Mesenteric fat pad (tissue), 1 donor: ENCODE measurements around the gene ABCD2. TPM values are rescaled to one million over a fixed set of nuclear protein-coding genes. Genes with fewer than 3 reads are reported as not detected.
"Not testable (repeated sequence)": the region's sequence is repeated elsewhere in the genome, so short reads cannot be mapped to it uniquely, and the experiment has no call there.

Experiments used
- DNase-seq: peaks from one replicate; pipeline ENCODE4 v3.0.0-alpha.2; 2020; ENCODE audit warnings: low spot score
- total RNA-seq: library from RNA; stranded (reverse); fragmentation: NEBNext Ultra II Directional; extraction: Animal tissue kit (Norgen Biotek cat#: 25700); gene quantifications from one replicate; pipeline ENCODE4 v1.2.1, GENCODE V29; 2021
- donor health status: DM: yes; HTN: yes; CAD: no.

The ABCD2 gene
- total RNA-seq, 1 donor from 2014 or later, result 26.0 TPM

- DNase-seq, result no peak
These were observed 6.1 kb downstream of the ABCD2 start for GRCh38 chr12:39613525-39613924.

GRCh38 chr12:39612250-39612649 lies 7.4 kb downstream of the ABCD2 start:
- no peak for DNase-seq

- DNase-seq, result no peak
These were observed 7.8 kb downstream of the ABCD2 start for GRCh38 chr12:39611818-39612217.

DNA sequence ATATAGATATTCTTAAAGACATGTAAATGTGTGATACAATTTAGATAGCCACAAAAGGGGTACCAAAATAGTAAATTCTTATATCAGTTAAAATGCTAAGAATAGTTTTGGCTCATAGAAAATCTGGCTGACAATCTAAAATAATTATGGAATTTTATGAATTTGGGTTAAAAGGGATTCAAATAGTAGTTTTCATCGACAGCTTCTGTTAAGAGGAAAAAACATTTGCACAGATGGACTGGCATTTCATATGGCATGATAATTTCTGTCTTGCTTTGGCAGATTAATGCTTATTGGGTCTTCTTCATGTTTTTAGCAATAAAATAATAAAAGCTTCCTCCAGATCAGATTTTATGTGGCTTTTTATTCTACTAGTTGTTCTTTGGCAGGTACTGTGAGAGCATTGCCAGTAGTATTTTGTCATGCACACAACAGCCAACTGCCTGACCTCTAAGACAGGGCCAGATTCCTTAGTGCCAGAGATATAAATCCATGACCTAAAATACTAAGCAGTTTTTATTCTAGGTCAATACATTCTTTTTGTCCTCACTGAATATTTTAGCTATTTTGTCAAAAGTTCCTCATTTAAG lies 9.1 kb downstream of the ABCD2 start:
- DNase-seq, result no peak

DNA sequence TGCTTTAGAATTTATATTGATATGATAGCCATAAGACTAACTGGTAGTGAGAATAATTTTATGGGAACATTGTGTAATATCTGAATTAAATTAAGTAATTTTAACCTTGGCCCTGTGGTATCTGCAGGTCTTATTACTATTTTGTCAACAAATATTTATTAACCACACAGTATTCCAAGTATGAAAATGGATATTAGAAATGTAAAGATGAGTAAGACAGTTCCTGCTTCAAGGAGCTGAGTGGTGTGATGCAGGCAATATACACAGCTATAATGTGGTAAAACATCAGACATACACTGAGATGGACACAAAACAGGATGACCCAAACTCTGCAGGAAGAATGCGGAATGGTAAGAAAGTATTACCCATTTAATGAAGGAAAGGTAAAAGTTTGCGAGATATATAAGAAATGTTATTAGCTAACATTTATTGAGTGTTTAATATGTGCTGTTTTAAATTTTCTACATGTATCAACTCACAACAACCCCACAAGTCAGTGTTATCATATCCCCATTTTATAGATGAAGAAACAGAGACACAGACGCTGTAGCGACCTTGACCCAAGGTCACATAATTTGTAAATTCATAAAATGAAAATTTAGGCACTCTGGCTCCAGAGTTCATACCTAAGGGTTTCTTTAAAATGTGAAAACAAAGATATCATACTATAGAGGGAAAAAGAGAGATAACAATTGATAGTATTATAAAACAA lies 12.7 kb downstream of the ABCD2 start:
- DNase-seq, result no peak

DNA sequence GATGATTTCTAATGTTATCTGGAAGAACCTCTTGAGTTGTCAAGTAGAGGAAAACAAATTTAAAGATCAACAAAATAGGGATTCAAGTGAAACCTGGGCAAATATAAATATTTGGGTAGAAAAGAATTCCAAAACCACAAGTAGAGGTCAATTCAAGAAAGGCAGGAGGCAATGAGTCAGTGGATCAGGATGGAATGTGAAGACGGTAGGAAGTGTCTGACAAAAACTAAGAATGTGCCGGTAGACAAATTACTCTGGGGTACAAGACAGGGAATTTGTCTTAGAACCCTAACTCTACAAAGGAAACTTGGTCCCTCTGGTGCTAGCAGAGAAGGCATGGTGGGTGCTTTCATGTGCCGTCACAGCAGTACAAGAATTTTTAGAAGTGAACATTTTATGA lies 13.6 kb downstream of the ABCD2 start:
- no peak for DNase-seq

DNA sequence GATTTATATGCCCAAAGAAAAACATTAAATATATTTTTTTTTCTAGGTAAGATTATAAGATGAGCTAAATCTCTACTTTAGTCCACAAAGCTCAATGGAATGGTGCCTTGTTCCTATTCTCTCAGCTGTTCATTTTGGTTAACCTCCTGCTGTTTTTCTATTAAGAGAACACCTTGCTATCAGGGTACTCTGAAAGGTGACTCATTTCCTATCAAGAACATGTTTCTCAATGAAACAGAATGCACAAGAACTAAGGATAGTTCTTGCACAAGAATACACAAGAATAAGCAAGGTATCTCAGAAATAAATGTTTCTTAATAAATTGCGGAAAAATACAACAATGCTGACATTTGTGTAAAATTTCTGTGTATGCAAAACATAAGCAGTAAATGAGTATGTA lies 14.1 kb downstream of the ABCD2 start:
- no peak for DNase-seq

DNA sequence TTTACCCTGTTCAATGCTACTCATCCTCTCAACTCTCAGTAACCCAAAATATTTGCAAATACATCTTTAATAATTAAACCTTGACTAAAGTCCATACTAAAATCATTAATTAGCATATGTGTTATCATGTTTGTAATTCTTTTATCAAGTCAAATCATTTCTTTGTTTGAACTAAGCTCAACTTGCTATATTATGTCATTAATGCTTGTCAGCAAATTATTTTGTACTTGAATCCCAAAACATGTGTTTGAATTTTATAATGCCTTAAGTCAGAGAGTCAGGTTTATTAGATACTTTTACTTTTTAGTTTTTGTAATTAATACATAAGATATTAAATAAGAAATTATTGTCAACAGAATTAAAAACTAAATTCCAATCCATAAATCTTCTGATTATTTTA lies 16.5 kb downstream of the ABCD2 start:
- no peak for DNase-seq

- not testable (repeated sequence) for DNase-seq
These were observed 17.7 kb downstream of the ABCD2 start for GRCh38 chr12:39601951-39602350.

- DNase-seq, result no peak
These were observed 23.7 kb downstream of the ABCD2 start for GRCh38 chr12:39595928-39596327.

- no peak for DNase-seq
These were observed 27.3 kb downstream of the ABCD2 start for GRCh38 chr12:39592295-39592694.

- no peak for DNase-seq
These were observed 31.3 kb downstream of the ABCD2 start for GRCh38 chr12:39588348-39588747.

- no peak for DNase-seq
These were observed 32.4 kb downstream of the ABCD2 start for GRCh38 chr12:39587225-39587624.

- no peak for DNase-seq
These were observed 32.8 kb downstream of the ABCD2 start for GRCh38 chr12:39586816-39587215.

DNA sequence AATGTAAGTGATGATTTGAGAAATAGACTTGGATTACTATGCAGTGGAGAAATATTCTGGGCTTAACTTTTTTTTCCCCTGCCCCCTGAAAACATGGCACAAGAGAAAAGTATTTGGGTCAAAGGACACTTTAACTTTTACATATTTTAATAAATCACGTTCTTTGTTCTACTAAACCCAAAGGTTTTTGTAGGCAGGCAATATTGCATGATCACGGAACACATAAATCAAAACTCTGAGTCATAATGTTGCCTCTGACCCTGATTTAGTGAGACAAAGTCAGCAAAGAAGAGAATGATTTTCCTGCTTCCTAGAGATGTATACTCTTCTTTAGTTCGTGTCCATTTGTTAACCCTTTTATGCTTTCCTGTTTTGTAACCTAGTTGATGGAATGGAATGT lies 38.0 kb downstream of the ABCD2 start:
- no peak for DNase-seq

- DNase-seq, result no peak
These were observed 44.1 kb downstream of the ABCD2 start for GRCh38 chr12:39575498-39575875.

GRCh38 chr12:39574785-39575497 lies 44.7 kb downstream of the ABCD2 start:
- DNase-seq, result no peak

GRCh38 chr12:39574378-39574777 lies 45.2 kb downstream of the ABCD2 start:
- DNase-seq, result no peak

DNA sequence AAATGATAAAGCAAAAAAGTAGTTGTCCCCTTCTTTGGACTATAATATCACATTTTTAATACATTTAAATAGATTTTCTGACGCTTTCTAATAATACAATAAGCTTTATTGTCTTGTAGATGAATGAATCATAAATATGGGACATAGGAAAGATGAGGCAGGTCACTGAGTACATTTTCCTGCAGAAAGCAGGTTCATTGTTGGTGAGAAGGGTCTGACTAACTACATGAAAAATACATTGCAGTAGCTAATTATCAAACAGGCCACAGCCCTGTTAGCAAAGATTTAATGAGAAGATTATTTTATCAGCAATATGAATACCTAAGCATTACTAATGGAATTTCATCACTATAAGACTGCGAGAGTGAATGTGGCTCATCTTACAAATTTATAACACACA lies 45.6 kb downstream of the ABCD2 start:
- DNase-seq, result no peak

DNA sequence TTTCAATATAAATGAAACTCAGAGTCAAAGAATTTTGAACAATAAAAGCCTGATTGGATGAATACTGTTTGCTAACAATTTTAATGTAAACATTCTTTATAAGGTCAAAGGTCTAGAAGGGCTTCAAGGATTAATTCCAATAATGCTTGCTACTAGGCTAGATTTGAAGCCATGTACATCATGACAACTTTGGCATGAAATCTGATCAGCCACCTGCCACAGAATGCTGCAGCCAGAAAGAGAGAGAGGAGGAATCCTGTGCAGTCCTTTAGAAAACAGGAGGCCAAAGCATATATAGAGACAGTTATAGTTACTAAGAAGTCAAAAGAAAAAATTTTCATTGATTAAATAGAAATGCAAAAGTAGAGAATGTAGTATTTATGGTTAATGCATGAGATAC lies 47.1 kb downstream of the ABCD2 start:
- no peak for DNase-seq

DNA sequence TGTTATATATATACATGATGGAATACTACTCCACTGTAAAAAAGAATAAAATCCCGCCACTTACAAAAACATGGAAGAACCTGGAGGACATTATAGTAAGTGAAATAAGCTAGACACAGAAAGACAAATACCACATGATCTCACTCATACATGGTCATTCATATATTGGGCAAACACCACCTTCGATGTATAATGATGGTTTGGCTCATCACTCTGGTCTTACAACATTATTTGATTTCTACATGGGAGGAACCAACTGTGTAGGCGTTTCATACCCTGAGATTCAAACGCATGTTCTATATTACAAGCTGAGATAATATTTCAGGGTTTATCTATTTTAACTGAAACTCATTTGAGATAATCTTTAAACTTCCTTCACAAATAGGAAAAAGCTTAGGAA lies 48.3 kb downstream of the ABCD2 start:
- no peak for DNase-seq

DNA sequence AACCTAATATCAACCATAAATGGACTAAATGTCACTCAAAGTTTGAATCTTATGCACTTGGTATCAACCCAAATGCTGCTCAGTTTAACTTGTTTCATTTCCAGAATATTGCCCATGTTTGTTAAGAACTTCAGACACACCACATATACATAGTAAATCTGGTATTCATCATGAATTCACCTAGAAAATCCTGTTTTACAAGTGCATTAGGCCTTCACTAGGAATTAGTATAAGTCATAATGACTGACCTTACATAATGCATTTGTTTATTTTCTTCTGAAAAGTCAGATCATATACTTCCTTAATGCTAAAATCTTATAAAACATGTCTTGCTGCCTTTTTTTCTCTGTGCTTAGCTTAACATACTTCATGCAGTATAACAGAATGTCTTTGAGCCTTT lies 66.1 kb downstream of the ABCD2 start:
- DNase-seq, result no peak

GRCh38 chr12:39544211-39544610 lies 75.4 kb downstream of the ABCD2 start:
- not testable (repeated sequence) for DNase-seq
